ENCODE data around the gene MYCN. TPM values are rescaled to one million over a fixed set of nuclear protein-coding genes. Genes with fewer than 3 reads are reported as not detected.

MYCN gene
- 0.36 TPM for polyA plus RNA-seq (2013, experiment 1 of 2)
- 0.36 TPM for polyA plus RNA-seq (2013, experiment 2 of 2)

GRCh38 chr2:15939854-15940660, at the start of gene MYCN:
Gene MYCN, plus strand, starts transcription at chr2:15940550. Its CDS starts 1,515 bp downstream, at chr2:15942065.
- Histone ChIP-seq H3K36me3 (ENCODE audit: control insufficient read depth in 1 of 2, insufficient read depth in 2 of 2, low read depth in 1 of 2, low read length in 2 of 2) (peaks cover 0 to 3% of the 10 kb centered on the region in 2 experiments), H3K79me1 (replicated peaks; ENCODE audit: low read length, poor library complexity, severe bottlenecking) (peaks cover 3% of the 10 kb centered on the region), H3K9ac (ENCODE audit: low read length) (no peak within 1 kb of the TSS), H2BK12ac (ENCODE audit: low read length in 2 of 2) (no peak within 1 kb of the TSS), H3K14ac (ENCODE audit: low read length in 2 of 2) (no peak within 1 kb of the TSS), H3K27ac (ENCODE audit: low read length, poor library complexity, severe bottlenecking) (no peak within 1 kb of the TSS), H3K9me3 (ENCODE audit: control insufficient read depth, low read length) (no peaks in the 10 kb centered on the region), H2AK5ac (ENCODE audit: low read length, severe bottlenecking) (no peak within 1 kb of the TSS), H3K27me3 (ENCODE audit: control insufficient read depth in 1 of 2, insufficient read depth in 1 of 2, low read length in 2 of 2) (peaks cover 72 to 80% of the 10 kb centered on the region in 2 experiments), H2BK120ac (ENCODE audit: low read depth, low read length) (no peak within 1 kb of the TSS), H2BK5ac (ENCODE audit: low read depth, low read length, poor library complexity, severe bottlenecking) (no peak within 1 kb of the TSS), H3K4me2 (ENCODE audit: low read length, poor library complexity, severe bottlenecking) (peak within 1 kb of the TSS; percentile 95), H2BK15ac (ENCODE audit: low read depth, poor library complexity, severe bottlenecking) (no peak within 1 kb of the TSS), H3K4ac (ENCODE audit: low read depth in 1 of 2, low read length in 2 of 2) (no peak within 1 kb of the TSS), H3K18ac (ENCODE audit: low read depth in 1 of 2, low read length in 2 of 2) (no peak within 1 kb of the TSS), H4K91ac (ENCODE audit: low read length) (no peak within 1 kb of the TSS), H3K4me3 (ENCODE audit: insufficient read depth in 1 of 2, low read depth in 1 of 2, low read length in 2 of 2) (peak within 1 kb of the TSS; percentile 55 to 65), H3K23ac (ENCODE audit: low read length in 2 of 2) (peak within 1 kb of the TSS in 1 of 2 experiments; percentile 70), H2AFZ (ENCODE audit: low read depth, low read length) (no peak within 1 kb of the TSS), H4K8ac (ENCODE audit: low read length) (no peak within 1 kb of the TSS), H3K4me1 (ENCODE audit: control insufficient read depth, insufficient read depth, low read depth, low read length) (peaks cover 34% of the 10 kb centered on the region)
- DNase-seq = peak; percentile 50
- WGBS = under 1% methylated on average over 44 of the region's 47 CpGs

- Histone ChIP-seq H3K4me2 (ENCODE audit: low read length, poor library complexity, severe bottlenecking) (no peak overlapping the region), H3K23ac (ENCODE audit: low read length in 2 of 2) (no peak overlapping the region), H3K4ac (ENCODE audit: low read depth in 1 of 2, low read length in 2 of 2) (no peak overlapping the region), H3K9ac (ENCODE audit: low read length) (no peak overlapping the region), H3K36me3 (ENCODE audit: control insufficient read depth in 1 of 2, insufficient read depth in 2 of 2, low read depth in 1 of 2, low read length in 2 of 2) (no peaks in the 10 kb centered on the region), H2AK5ac (ENCODE audit: low read length, severe bottlenecking) (no peak overlapping the region), H2BK15ac (ENCODE audit: low read depth, poor library complexity, severe bottlenecking) (no peak overlapping the region), H3K27me3 (ENCODE audit: control insufficient read depth in 1 of 2, insufficient read depth in 1 of 2, low read length in 2 of 2) (peaks cover 0 to 6% of the 10 kb centered on the region in 2 experiments), H3K27ac (ENCODE audit: low read length, poor library complexity, severe bottlenecking) (no peak overlapping the region), H3K18ac (ENCODE audit: low read depth in 1 of 2, low read length in 2 of 2) (no peak overlapping the region), H2BK12ac (ENCODE audit: low read length in 2 of 2) (no peak overlapping the region), H2AFZ (ENCODE audit: low read depth, low read length) (no peak overlapping the region), H3K9me3 (ENCODE audit: control insufficient read depth, low read length) (peaks cover 2% of the 10 kb centered on the region), H4K8ac (ENCODE audit: low read length) (no peak overlapping the region), H3K4me1 (ENCODE audit: control insufficient read depth, insufficient read depth, low read depth, low read length) (peaks cover 4% of the 10 kb centered on the region), H3K14ac (ENCODE audit: low read length in 2 of 2) (no peak overlapping the region), H3K79me1 (replicated peaks; ENCODE audit: low read length, poor library complexity, severe bottlenecking) (no peaks in the 10 kb centered on the region), H2BK5ac (ENCODE audit: low read depth, low read length, poor library complexity, severe bottlenecking) (no peak overlapping the region), H4K91ac (ENCODE audit: low read length) (no peak overlapping the region), H2BK120ac (ENCODE audit: low read depth, low read length) (no peak overlapping the region), H3K4me3 (ENCODE audit: insufficient read depth in 1 of 2, low read depth in 1 of 2, low read length in 2 of 2) (no peak overlapping the region)
- WGBS = 77% methylated on average over 14 of the region's 15 CpGs
- DNase-seq = no peak
Measured at GRCh38 chr2:15890936-15891905, 49.1 kb upstream of the MYCN start.

GRCh38 chr2:15892151-15892880, 48.0 kb upstream of the MYCN start:
- Histone ChIP-seq H4K8ac (ENCODE audit: low read length) (no peak overlapping the region), H2BK120ac (ENCODE audit: low read depth, low read length) (no peak overlapping the region), H2AFZ (ENCODE audit: low read depth, low read length) (no peak overlapping the region), H3K18ac (ENCODE audit: low read depth in 1 of 2, low read length in 2 of 2) (no peak overlapping the region), H2AK5ac (ENCODE audit: low read length, severe bottlenecking) (no peak overlapping the region), H3K79me1 (replicated peaks; ENCODE audit: low read length, poor library complexity, severe bottlenecking) (no peaks in the 10 kb centered on the region), H3K4me3 (ENCODE audit: insufficient read depth in 1 of 2, low read depth in 1 of 2, low read length in 2 of 2) (no peak overlapping the region), H3K4ac (ENCODE audit: low read depth in 1 of 2, low read length in 2 of 2) (no peak overlapping the region), H2BK12ac (ENCODE audit: low read length in 2 of 2) (no peak overlapping the region), H3K36me3 (ENCODE audit: control insufficient read depth in 1 of 2, insufficient read depth in 2 of 2, low read depth in 1 of 2, low read length in 2 of 2) (no peaks in the 10 kb centered on the region), H3K14ac (ENCODE audit: low read length in 2 of 2) (no peak overlapping the region), H3K27ac (ENCODE audit: low read length, poor library complexity, severe bottlenecking) (no peak overlapping the region), H2BK5ac (ENCODE audit: low read depth, low read length, poor library complexity, severe bottlenecking) (no peak overlapping the region), H3K27me3 (ENCODE audit: control insufficient read depth in 1 of 2, insufficient read depth in 1 of 2, low read length in 2 of 2) (peaks cover 0 to 6% of the 10 kb centered on the region in 2 experiments), H4K91ac (ENCODE audit: low read length) (no peak overlapping the region), H3K4me1 (ENCODE audit: control insufficient read depth, insufficient read depth, low read depth, low read length) (peaks cover 4% of the 10 kb centered on the region), H3K23ac (ENCODE audit: low read length in 2 of 2) (no peak overlapping the region), H2BK15ac (ENCODE audit: low read depth, poor library complexity, severe bottlenecking) (no peak overlapping the region), H3K9me3 (ENCODE audit: control insufficient read depth, low read length) (peaks cover 9% of the 10 kb centered on the region), H3K9ac (ENCODE audit: low read length) (no peak overlapping the region), H3K4me2 (ENCODE audit: low read length, poor library complexity, severe bottlenecking) (no peak overlapping the region)
- WGBS = 46% methylated on average over 3 of the region's 8 CpGs
- no peak for DNase-seq

Data from mesenchymal stem cell (in vitro differentiated cells and primary cell).